Kidney tubule cell (primary cell): ENCODE data around the gene IMPG2.

Experiments
- DNase-seq: peaks from one replicate; pipeline ENCODE4 v3.0.0-alpha.2; 2018; ENCODE audit warnings: low spot score

The IMPG2 gene

DNA sequence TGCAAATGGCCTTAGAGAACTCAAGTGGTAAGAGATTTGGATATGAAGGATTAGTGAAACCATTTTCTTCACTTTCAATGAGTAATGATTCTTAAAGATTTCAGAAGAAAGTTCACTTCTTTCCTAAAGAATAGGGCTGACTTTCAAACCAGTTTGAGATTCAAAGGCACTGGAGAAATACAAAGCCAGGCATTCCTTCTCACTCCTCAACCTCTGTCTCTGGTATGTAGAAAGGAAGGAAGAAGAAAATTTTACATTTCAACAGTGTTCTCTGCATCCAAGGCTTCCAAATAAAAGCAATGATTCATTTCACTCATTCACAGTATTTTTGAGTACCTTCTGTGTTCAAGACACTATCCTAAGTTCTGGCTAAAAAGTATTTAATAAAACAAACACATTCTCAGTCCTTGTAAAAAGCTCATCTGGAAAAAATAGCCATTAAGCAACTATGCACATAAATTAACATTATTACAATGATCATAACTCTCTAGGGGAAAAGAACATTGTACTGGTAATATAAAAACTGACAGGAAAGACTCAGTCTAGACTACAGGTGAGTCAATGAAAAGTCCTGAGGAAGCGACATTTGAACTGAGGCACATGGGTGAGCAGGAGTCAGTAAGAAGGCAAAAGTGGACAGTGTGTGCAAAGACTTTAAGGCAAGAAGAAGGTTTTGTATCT is 79.5 kb downstream of the IMPG2 start:
- DNase-seq, result no peak

DNA sequence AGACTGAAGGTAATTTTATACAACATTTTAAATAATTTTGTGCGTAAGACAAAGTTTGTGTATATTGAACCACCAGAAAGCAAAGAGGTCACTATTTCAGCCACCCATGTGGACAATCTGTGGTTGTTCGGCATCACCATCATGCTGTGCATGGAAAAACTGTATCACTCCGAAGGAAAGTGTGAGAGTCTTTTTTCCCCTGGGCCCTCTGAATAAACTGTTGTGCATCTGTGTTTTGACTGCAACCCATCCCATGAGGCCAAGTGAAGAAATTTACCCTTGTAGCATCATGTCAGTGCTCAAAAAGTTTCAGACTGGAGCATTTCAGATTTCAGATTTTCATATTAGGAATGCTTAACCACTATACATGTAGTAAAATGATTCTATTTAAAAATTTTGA is 85.3 kb downstream of the IMPG2 start:
- DNase-seq, result no peak

- DNase-seq, result no peak
Observed at GRCh38 chr3:101230618-101231017, 89.8 kb downstream of the IMPG2 start.

DNA sequence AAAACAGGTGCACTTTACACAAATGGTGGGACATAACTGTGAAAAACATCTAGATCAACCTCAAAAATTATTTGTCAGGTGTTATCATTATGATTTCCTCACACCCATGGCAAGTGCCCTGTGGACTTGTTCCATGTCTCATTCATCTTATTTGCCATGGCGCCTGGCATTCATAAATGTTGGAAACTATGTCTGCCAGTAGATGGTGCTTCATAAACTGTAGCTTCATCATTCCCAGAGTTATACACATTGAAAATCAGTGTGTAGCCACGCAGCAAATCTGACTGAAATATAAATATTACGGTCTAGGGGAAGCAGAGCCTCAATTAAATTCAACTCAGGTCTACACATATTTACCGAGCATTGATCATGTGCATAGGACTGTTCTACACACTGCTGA is 90.7 kb downstream of the IMPG2 start:
- DNase-seq, result no peak

- peak; percentile 2 for DNase-seq
Observed at GRCh38 chr3:101228441-101228840, 91.9 kb downstream of the IMPG2 start.

DNA sequence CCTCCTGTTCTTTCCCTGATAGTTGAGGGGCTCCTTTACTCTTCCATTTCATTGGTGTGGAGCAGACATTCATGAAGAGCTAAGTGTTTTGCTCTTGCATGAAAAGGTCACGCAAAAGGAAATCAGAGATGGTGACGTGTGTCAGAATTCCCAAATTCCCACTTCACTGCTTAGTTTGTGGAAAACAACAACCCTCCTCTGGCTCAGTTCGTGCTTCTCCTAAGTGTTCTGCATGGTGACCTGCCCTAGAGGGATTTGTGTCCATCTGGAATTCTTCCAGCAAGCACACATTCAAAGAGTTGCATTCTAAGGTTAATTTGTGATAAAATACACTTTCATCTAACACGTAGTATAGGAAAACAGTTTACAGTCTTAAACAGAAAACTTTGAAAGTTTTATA is 95.6 kb downstream of the IMPG2 start:
- no peak for DNase-seq

DNA sequence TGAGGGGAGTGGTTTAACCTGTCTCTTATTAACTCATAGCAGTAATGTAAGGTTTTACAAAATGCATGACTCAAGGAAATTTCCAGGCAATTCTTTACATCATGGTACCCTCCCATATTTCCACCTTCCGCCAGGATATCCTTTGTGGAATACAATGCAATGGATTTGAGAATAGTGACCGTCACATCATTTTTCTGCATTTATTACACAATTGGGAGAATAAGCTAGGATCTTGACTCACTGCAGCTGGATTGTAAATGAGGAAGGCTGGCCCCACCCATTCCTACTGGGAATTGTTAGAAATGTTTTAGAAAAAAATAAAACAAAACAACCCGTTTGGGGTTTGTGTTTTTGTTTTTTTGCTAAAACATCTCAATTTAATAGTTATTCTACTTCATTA is 97.4 kb downstream of the IMPG2 start:
- no peak for DNase-seq

- no peak for DNase-seq
Observed at GRCh38 chr3:101219842-101220560, 100.4 kb downstream of the IMPG2 start.

GRCh38 chr3:101217472-101218245 is 102.7 kb downstream of the IMPG2 start:
- DNase-seq, result no peak

DNA sequence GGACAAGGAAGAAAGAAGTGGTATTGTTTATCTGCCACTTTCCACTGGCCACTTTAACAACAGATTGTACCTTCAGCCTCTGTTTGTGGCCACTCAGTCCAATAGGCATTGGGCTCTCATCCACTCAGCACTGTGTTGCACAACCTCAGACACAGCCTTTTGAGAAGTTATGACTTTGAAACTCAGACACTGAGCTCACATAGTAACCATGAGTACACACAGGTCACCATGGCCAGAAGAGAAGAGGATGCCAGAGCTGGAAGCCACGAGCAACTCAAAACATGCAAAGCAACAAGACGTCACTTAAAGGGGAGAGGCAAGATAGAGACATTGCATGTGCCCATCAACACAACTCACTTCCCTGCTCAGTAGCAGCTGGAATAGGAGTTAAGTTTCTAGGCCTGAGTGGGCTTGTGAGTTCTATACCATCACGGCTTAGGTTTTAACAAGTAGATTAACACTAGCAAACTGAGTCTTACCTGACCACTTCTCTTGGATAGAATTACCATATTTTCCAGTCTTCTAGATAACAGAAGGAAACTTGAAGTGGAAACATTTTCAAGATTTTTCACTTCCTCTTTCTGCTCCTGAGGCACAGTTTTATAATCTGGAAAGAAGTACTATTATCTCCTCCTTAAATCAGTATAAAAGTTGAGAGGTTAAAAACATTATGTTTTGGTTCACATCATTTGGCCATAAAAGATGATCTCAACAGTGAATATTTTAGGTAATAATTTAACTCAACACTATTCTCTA is 103.5 kb downstream of the IMPG2 start:
- DNase-seq, result no peak

DNA sequence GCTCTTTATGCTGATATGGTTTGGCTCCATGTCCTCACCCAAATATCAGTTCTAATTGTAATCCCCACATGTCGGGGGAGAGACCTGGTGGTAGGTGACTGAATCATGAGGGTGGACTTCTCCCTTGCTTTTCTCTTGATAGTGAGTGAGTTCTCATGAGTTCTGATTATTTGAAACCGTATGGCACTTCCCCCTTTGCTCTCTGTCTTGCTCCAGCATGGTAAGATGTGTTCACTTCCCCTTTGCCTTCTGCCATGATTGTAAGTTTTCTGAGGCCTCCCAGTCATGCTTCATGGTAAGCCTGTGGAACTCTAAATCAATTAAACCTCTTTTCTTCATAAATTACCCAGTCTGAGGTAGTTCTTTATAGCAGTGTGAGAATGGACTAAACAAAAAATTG is 107.6 kb downstream of the IMPG2 start:
- no peak for DNase-seq

- no peak for DNase-seq
Observed at GRCh38 chr3:101204246-101204645, 116.1 kb downstream of the IMPG2 start.

DNA sequence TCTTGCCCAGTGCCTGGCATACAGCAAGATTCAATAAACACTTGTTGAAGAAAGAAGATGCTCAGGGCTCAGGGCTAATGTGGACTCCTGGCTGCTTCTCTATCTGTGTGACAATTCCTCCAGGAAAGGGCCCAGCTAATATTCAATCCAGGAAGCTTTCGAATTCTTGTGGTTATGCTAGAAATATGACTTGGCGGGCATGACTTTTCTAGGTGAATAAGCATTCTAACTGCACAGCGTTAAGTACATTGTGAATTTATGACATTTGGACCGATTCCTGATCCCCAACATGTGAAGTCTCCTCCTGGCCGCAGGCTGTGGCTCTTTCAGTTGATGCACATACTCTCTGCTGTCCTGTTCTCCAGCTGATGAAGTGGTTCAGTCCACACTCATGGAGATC is 117.0 kb downstream of the IMPG2 start:
- DNase-seq, result peak; percentile 65

GRCh38 chr3:101202640-101203039 is 117.7 kb downstream of the IMPG2 start:
- no peak for DNase-seq

DNA sequence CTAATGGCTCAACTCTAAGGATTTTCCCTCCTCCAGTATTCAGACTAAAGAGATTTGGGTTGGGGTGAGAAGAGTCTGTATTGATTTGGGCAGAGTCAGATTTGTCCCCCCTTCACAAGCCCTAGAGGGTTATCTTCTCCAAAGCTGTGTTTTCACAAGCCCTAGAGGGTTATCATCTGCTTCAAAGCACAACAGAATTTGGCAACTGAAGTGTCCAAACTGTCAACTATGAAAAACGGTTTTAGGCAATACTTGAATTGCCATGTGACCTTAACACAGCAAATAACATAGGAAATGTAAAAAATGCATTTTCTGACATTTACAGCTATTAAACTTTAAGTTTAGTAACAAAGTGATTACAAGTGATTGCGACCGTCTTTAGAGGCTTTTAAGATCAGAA is 119.9 kb downstream of the IMPG2 start:
- no peak for DNase-seq

GRCh38 chr3:101195951-101196713 is 124.2 kb downstream of the IMPG2 start:
- DNase-seq, result peak; percentile 78

DNA sequence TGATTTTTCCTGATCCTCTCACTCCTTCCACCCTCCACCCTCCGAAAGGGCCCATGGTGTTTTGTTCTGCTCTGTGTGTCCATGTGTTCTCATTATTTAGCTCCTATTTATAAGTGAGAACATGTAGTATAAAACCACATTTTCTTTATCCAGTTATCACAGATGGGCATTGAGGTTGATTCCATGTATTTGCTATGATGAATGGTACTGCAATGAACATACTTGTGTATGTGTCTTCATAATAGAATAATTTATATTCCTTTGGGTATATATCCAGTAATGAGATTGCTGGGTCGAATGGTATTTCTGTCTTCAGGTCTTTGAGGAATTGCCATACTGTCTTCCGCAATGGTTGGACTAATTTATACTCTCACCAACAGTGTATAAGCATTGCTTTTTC is 126.0 kb downstream of the IMPG2 start:
- DNase-seq, result no peak

GRCh38 chr3:101193957-101194356 is 126.4 kb downstream of the IMPG2 start:
- peak; percentile 54 for DNase-seq

DNA sequence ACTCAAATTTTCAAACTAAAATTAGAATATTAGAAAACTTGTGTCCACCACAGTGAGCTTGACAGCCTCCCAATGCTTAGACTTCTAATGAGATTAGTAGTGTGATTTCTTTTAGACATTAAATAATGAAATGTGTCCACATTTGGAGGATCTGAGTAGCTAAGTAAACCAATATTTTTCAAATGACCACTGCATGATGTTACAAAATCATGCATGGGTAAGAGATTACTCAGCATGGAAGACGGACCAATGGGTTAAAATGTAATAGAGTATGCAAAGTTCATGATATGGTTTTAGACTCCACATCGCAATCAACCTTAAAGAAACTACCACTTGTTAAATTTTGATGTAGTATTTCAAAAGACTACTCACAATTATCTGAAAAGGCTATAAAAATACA is 130.6 kb downstream of the IMPG2 start:
- peak; percentile 74 for DNase-seq

DNA sequence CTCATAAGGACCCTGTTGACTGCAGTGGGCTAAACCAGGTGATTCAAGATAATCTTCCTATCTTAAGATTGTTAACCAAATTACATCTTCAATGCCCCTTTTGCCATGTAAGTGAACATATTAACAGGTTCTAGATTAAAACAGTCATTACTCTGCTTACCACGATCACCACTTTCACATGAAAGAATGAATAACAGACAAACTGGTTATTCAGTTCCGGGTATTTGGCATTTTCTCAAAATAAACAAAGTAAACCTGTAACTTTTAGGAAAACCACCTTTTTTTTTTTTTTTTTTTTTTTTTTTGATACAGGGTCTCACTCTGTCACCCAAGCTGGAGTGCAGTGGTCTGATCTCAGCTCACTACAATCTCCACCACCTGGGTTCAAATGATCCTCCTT is 131.2 kb downstream of the IMPG2 start:
- DNase-seq, result peak; percentile 18

DNA sequence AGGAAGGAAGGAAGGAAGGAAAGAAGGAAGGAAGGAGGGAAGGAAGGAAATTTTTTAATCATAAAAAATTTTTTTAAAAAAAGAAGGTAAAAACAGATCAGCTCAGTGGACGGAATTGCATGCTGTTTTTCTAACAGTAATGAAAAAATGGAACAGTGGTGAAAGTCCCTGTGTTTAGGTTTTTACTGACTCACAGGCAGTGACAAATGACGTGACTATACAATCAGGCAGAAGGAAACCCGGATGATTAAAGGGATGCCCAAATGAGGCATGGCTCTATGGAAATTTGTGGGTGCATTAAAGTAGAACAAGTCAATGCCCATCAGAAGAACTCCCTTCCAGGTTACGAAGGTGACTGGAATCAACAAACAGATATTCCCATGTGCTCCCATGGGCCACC is 135.0 kb downstream of the IMPG2 start:
- DNase-seq, result no peak

- DNase-seq, result peak; percentile 30
Observed at GRCh38 chr3:101184111-101184510, 136.3 kb downstream of the IMPG2 start.
